RWPE1 (cell line): Measurements from ENCODE around the gene CCDC87.
"Not testable (repeated sequence)": the region's sequence is repeated elsewhere in the genome, so short reads cannot be mapped to it uniquely, and the experiment has no call there.

ENCODE experiments used
- CTCF ChIA-PET: fragments of 350-600 bp; sonication (Branson Sonifier 250); formaldehyde crosslinking; extraction: SDS; loops from one replicate; lab custom pipeline; 2021; lab: Yijun Ruan, JAX
- POLR2A ChIA-PET: fragments of 400-600 bp; formaldehyde crosslinking; extraction: SDS; loops from one replicate; lab custom pipeline; 2020; ENCODE audit warnings: antibody characterized with exemption; ENCODE audit not compliant: low non-redundant PET; lab: Yijun Ruan, JAX
- DNase-seq: peaks from one replicate; pipeline ENCODE4 v3.0.0; 2012; ENCODE audit warnings: low spot score
- H3K27ac ChIP-seq: fragments of 450-650 bp; 2 replicates; pipeline ENCODE4 v1.5.1; 2017
- CTCF ChIP-seq: fragments of 450-650 bp; conservative IDR thresholded peaks from 2 replicates; pipeline ENCODE4 v1.5.1; 2017; ENCODE audit warnings: low read depth, mild to moderate bottlenecking

CCDC87 gene

GRCh38 chr11:66546368-66546965, 46.4 kb downstream of the CCDC87 start, which contains the start of gene ACTN3:
Gene ACTN3 (plus strand): TSS chr11:66546903. CDS start chr11:66546938, 35 bp downstream.
- no peak for TF ChIP-seq CTCF
- ChIA-PET POLR2A (interaction anchor here (0.7 to 0.9 kb wide), 2 partner anchors 12 to 20 kb away, joined by 3 to 4 read pairs; no protein-coding TSS in a partner anchor), CTCF (interaction anchor here (0.5 to 1.0 kb wide), 4 partner anchors 27 to 1962 kb away, joined by 3 to 6 read pairs (median 4); partner anchors contain the start of genes CCDC87 and CCS)
- H3K27ac ChIP-seq, result peak within 1 kb of the TSS; percentile 66
- DNase-seq, result no peak

GRCh38 chr11:66545701-66546367, 47.0 kb downstream of the CCDC87 start, which contains the start of gene ZDHHC24:
Gene ZDHHC24 (minus strand): TSS chr11:66546048. CDS start chr11:66546003, 45 bp downstream.
- ChIA-PET CTCF (interaction anchor here (0.5 to 1.0 kb wide), 5 partner anchors 35 to 1962 kb away, joined by 3 to 6 read pairs (median 3); partner anchors contain the start of genes CCDC87 and CCS), POLR2A (interaction anchor here (0.5 to 0.9 kb wide), 3 partner anchors 11 to 145 kb away, joined by 3 to 4 read pairs (median 4); no protein-coding TSS in a partner anchor)
- H3K27ac ChIP-seq, result peak within 1 kb of the TSS; percentile 66
- peak; percentile 98 for DNase-seq
- TF ChIP-seq CTCF, result no peak

GRCh38 chr11:66544952-66545351, 47.9 kb downstream of the CCDC87 start:
- POLR2A ChIA-PET, result interaction anchor here (0.5 kb wide), 1 partner anchor 144 kb away, joined by 4 read pairs; no protein-coding TSS in a partner anchor
- not testable (repeated sequence) for DNase-seq
- H3K27ac ChIP-seq, result 0 out of 2 replicates have a peak overlapping the region, but pooled peaks have one; percentile 66
- CTCF ChIA-PET, result interaction anchor here (0.7 kb wide), 1 partner anchor 34 kb away, joined by 3 read pairs; no protein-coding TSS in a partner anchor

- TF ChIP-seq CTCF, result no peak
- DNase-seq, result no peak
- POLR2A ChIA-PET, result no interaction called here
- peak overlapping the region; percentile 54; the same call in 1 of the 2 replicates for H3K27ac ChIP-seq
- CTCF ChIA-PET, result no interaction called here
These were observed 49.4 kb downstream of the CCDC87 start for GRCh38 chr11:66543263-66544107.

- no peak for DNase-seq
- peak overlapping the region; percentile 54 for H3K27ac ChIP-seq
- no peak for TF ChIP-seq CTCF
- POLR2A ChIA-PET, result no interaction called here
- CTCF ChIA-PET, result no interaction called here
These were observed 50.5 kb downstream of the CCDC87 start for GRCh38 chr11:66542362-66542761.

- peak overlapping the region; percentile 54 for H3K27ac ChIP-seq
- ChIA-PET CTCF (no interaction called here), POLR2A (no interaction called here)
- TF ChIP-seq CTCF, result no peak
- no peak for DNase-seq
These were observed 51.0 kb downstream of the CCDC87 start for GRCh38 chr11:66541892-66542291.

- CTCF ChIA-PET, result interaction anchor here (0.6 kb wide), 1 partner anchor 131 kb away, joined by 4 read pairs; no protein-coding TSS in a partner anchor
- DNase-seq, H3K27ac ChIP-seq, POLR2A ChIA-PET: not testable (repeated sequence)
These were observed 52.3 kb downstream of the CCDC87 start for GRCh38 chr11:66540598-66540997.
